Measurements from ENCODE around the gene PCDHA4.

Gene PCDHA4

DNA sequence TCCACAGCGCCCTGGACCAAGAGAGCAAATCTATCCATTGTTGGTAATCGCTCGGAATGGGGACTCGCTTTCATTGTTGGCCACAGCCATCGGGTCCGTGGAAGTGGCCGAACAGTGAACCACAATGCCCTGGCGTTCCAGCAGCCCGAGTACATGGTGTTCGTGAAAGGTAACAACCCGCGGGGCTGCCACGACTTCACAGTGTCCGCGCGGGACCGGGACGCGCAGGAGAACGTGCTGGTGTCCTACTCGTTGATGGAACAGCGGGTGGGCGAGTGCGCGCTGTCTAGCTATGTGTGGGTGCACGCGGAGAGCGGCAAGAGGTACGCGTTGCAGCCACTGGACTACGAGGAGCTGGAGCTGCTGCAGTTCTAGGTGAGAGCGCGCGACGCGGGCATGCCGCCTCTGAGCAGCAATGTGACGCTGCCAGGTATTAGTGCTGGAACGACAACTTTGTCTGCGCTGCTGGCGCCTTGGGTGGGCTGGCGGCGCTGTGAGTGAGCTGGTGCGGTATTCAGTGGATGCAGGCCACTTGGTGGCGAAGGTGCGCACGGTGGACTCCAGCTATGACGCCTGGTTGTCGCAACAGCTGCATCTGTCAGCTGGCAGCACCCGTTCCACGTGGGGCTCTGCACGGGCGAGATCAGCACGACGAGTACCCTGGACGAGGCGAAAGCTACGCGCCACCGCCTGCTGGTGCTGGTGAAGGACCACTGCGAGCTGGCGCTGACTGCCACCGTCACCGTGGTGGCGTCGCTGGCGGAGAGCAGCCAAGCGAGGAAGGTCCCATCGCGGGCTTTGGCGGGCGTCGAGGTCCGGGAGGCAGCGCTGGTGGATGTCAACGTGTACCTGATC lies 55.8 kb downstream of the PCDHA4 start:
- no peak for TF ChIP-seq CTCF (IDR thresholded peaks at IDR 0.05; ENCODE audit: borderline replicate concordance, insufficient read depth, low read depth, low read length)
- no peak overlapping the region for H3K4me3 ChIP-seq (ENCODE audit: low read depth, low read length)
